GM21515 (cell line): ENCODE data around the gene MMP7.

ENCODE experiments used
- ATAC-seq: cut with Tn5 transposase; IDR thresholded peaks from one replicate; pipeline ENCODE4 v1.9.1; 2021; ENCODE audit not compliant: unreplicated experiment

Gene MMP7

GRCh38 chr11:102497061-102497460 is 33.5 kb downstream of the MMP7 start:
- no peak for ATAC-seq

GRCh38 chr11:102495161-102496042 is 35.1 kb downstream of the MMP7 start:
- ATAC-seq = peak; percentile 90

GRCh38 chr11:102494216-102494615 is 36.3 kb downstream of the MMP7 start:
- no peak for ATAC-seq

GRCh38 chr11:102493524-102493923 is 37.0 kb downstream of the MMP7 start:
- no peak for ATAC-seq

- no peak for ATAC-seq
These were observed 38.6 kb downstream of the MMP7 start for GRCh38 chr11:102491969-102492368.

- ATAC-seq = no peak
These were observed 41.1 kb downstream of the MMP7 start for GRCh38 chr11:102489186-102490145.

- ATAC-seq = peak; percentile 70
These were observed 42.3 kb downstream of the MMP7 start for GRCh38 chr11:102488208-102488607.

- ATAC-seq = no peak
These were observed 43.3 kb downstream of the MMP7 start for GRCh38 chr11:102487214-102487613.

- ATAC-seq = no peak
These were observed 44.0 kb downstream of the MMP7 start for GRCh38 chr11:102486584-102486983.

GRCh38 chr11:102485095-102485722 is 45.3 kb downstream of the MMP7 start:
- ATAC-seq = no peak

GRCh38 chr11:102482433-102482832 is 48.1 kb downstream of the MMP7 start:
- no peak for ATAC-seq

- ATAC-seq = no peak
These were observed 50.8 kb downstream of the MMP7 start for GRCh38 chr11:102479733-102480132.

- no peak for ATAC-seq
These were observed 51.8 kb downstream of the MMP7 start for GRCh38 chr11:102478673-102479299.

GRCh38 chr11:102476812-102477211 is 53.7 kb downstream of the MMP7 start:
- ATAC-seq = no peak

GRCh38 chr11:102476069-102476468 is 54.5 kb downstream of the MMP7 start:
- ATAC-seq = no peak

GRCh38 chr11:102473543-102473942 is 57.0 kb downstream of the MMP7 start:
- ATAC-seq = no peak

- ATAC-seq = no peak
These were observed 58.4 kb downstream of the MMP7 start for GRCh38 chr11:102472127-102472526.

GRCh38 chr11:102471474-102471873 is 59.1 kb downstream of the MMP7 start:
- ATAC-seq = no peak
